ENCODE measurements around the gene VLDLR. TPM values are rescaled to one million over a fixed set of nuclear protein-coding genes. Genes with fewer than 3 reads are reported as not detected.
A peak's percentile ranks its signal among the peaks of the same experiment; 100 is the strongest.

The VLDLR gene
- total and polyA plus RNA-seq, 4 donors = 28.5 to 35.4 (median 32.5) TPM

DNA sequence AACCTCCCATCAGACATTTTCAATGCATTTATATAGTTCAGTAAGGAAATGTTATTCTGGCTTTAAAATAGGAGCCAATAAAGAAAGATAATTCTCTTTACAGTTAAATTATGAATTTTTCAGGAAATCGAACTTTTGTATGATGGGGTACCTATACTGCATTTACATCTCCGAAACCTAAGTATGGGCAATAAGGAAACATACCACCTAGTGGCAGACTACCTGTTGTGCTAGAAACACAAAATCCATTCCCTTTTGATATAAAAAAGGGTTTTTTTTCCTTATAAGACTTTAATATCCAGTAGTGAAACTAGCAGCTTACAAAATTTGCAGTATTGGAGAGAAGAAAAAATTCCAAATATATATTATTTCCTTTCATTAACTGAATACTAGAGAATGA lies 21.3 kb upstream of the VLDLR start:
- Histone ChIP-seq H3K4me3 (ENCODE audit: low read depth, low read length) (no peak overlapping the region), H3K27ac (ENCODE audit: low read depth, low read length) (no peak overlapping the region), H3K27me3 (ENCODE audit: control insufficient read depth, insufficient read depth, low read length) (no peaks in the 10 kb centered on the region), H3K36me3 (ENCODE audit: control insufficient read depth, insufficient read depth, low read length) (no peaks in the 10 kb centered on the region), H3K9me3 (ENCODE audit: control insufficient read depth, insufficient read depth, low read length) (no peaks in the 10 kb centered on the region), H3K4me1 (ENCODE audit: control insufficient read depth, insufficient read depth, low read length) (no peaks in the 10 kb centered on the region)
- DNase-seq (ENCODE audit: low read depth in 4 of 6, low spot score in 6 of 6) = no peak
- no CpG with 5 or more reads among the region's 2 CpGs for WGBS (ENCODE audit: insufficient coverage)

DNA sequence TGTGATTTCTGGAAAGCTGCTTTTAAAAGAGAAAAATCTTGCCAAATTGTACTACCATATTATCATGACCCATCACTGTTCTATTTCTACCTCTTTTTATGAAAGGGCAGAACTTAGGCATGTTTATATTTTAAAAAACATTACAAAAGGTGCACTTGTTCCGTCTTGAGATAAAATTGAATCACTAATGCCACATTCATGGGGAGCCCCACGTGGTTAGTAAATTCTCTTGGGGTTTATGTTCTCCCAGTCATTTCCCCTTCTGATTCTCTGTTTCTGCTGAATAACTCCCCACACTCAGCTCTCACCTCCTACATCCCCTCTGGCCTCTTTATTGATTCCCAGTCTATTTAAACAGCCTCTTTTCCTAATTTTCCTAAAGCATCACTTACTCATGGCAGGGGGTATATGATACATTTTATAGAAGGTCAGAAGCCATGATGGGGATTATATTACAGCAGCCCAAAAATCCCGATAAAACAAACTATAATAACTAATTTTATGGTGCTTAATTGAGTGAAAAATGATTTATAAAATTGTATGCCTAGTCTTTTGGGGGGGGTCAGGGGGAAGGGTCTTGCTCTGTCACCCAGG lies 19.7 kb upstream of the VLDLR start:
- no peaks in the 10 kb centered on the region for H3K36me3 ChIP-seq (ENCODE audit: control insufficient read depth, insufficient read depth, low read length)
- DNase-seq (ENCODE audit: low read depth in 4 of 6, low spot score in 6 of 6) = no peak
- no peaks in the 10 kb centered on the region for H3K9me3 ChIP-seq (ENCODE audit: control insufficient read depth, insufficient read depth, low read length)
- no peaks in the 10 kb centered on the region for H3K27me3 ChIP-seq (ENCODE audit: control insufficient read depth, insufficient read depth, low read length)
- 88% methylated on average over 1 of the region's 3 CpGs for WGBS (ENCODE audit: insufficient coverage)
- no peaks in the 10 kb centered on the region for H3K4me1 ChIP-seq (ENCODE audit: control insufficient read depth, insufficient read depth, low read length)
- no peak overlapping the region for H3K27ac ChIP-seq (ENCODE audit: low read depth, low read length)
- no peak overlapping the region for H3K4me3 ChIP-seq (ENCODE audit: low read depth, low read length)

DNA sequence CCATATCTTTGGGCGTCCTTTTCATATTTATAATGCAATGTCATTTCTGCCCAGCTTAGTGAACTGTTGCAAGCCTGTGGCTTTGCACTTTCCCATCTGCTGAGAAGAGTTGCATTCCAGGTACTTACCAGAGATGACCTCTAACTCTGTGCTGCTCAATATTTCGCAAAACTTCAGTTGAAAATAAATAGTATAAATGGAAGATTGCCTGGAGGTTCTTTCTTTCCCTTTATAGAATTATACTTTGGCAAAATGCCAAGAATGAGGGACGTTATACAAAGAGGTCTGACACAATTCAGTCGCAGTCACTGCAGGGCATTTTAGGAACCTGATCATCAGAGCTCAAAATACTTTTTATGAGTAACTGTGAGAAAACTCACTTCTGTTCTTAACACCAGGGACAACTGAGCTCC lies 18.9 kb upstream of the VLDLR start:
- Histone ChIP-seq H3K4me1 (ENCODE audit: control insufficient read depth, insufficient read depth, low read length) (no peaks in the 10 kb centered on the region), H3K4me3 (ENCODE audit: low read depth, low read length) (no peak overlapping the region), H3K27me3 (ENCODE audit: control insufficient read depth, insufficient read depth, low read length) (no peaks in the 10 kb centered on the region), H3K27ac (ENCODE audit: low read depth, low read length) (no peak overlapping the region), H3K36me3 (ENCODE audit: control insufficient read depth, insufficient read depth, low read length) (no peaks in the 10 kb centered on the region), H3K9me3 (ENCODE audit: control insufficient read depth, insufficient read depth, low read length) (no peaks in the 10 kb centered on the region)
- peak in 1 of 6 donors; percentile 20 for DNase-seq (ENCODE audit: low read depth in 4 of 6, low spot score in 6 of 6)
- 80% methylated on average over 2 of the region's 4 CpGs for WGBS (ENCODE audit: insufficient coverage)

DNA sequence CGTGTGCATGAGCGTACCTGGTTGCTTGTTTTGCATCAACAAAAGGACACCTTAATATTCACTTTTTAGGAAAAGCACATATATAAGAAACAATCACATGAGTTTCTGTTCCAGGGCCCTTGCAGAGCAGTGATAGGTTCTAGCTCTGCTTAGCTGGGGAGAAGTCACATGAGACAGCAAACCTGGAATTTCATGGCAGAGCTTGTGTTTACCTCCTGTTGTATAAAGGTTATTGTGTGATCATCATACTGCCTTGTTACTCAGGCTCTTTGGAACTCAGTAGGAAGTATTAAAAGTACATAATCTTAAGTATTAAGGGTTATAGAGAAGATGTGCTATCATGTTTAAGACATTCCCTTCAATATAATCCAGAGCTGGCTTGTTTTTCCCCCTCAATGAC lies 18.0 kb upstream of the VLDLR start:
- Histone ChIP-seq H3K36me3 (ENCODE audit: control insufficient read depth, insufficient read depth, low read length) (no peaks in the 10 kb centered on the region), H3K4me1 (ENCODE audit: control insufficient read depth, insufficient read depth, low read length) (no peaks in the 10 kb centered on the region), H3K4me3 (ENCODE audit: low read depth, low read length) (no peak overlapping the region), H3K27ac (ENCODE audit: low read depth, low read length) (no peak overlapping the region), H3K27me3 (ENCODE audit: control insufficient read depth, insufficient read depth, low read length) (no peaks in the 10 kb centered on the region), H3K9me3 (ENCODE audit: control insufficient read depth, insufficient read depth, low read length) (no peaks in the 10 kb centered on the region)
- no CpG with 5 or more reads among the region's 2 CpGs for WGBS (ENCODE audit: insufficient coverage)
- DNase-seq (ENCODE audit: low read depth in 4 of 6, low spot score in 6 of 6) = no peak

DNA sequence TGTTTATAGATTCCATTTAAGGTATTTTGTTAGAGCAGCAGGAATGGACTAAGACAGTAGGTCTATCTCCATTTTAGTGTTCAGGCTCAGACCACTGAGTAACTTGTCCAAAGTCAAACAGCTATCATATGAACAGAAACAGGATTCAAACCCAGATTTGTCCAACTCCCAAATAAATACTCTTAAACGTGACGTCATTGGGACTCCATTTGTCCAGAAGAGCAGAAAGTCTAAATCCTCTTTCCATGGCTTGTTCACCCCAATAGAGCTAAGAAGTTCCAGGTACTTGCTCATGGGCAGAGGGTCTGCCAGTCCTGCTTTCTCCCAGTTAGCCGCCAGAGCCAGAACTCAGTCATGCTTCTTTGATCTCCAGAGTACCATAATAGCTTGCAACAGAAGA lies 16.3 kb upstream of the VLDLR start:
- H3K9me3 ChIP-seq (ENCODE audit: control insufficient read depth, insufficient read depth, low read length) = no peaks in the 10 kb centered on the region
- 97% methylated on average over 3 of the region's 3 CpGs for WGBS (ENCODE audit: insufficient coverage)

DNA sequence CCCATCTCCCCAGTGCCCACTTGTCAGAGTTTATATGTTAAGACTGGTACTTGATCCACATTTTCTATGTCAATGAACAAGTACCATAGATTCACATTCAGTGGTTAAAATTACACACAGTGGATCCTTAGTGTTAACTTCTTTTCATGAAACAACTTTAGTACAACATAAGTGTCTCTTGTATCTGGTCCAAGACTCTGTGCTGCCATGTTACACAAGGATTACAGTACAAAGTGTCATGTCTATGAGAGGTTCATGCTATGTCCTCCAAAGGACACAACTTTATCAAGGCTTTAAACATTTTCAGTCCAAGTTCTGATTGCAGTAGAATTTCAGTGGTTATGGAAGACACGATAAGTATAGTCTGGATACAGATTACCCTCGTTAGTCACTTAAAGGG lies 13.3 kb upstream of the VLDLR start:
- no peak overlapping the region for H3K4me3 ChIP-seq (ENCODE audit: low read depth, low read length)
- 84% methylated on average over 2 of the region's 2 CpGs for WGBS (ENCODE audit: insufficient coverage)

More for the DNA sequence above, 16.3 kb upstream of the VLDLR start:
- H3K27me3 ChIP-seq (ENCODE audit: control insufficient read depth, insufficient read depth, low read length) = no peaks in the 10 kb centered on the region
- H3K27ac ChIP-seq (ENCODE audit: low read depth, low read length) = no peak overlapping the region
- no peak for DNase-seq (ENCODE audit: low read depth in 4 of 6, low spot score in 6 of 6)
- H3K4me3 ChIP-seq (ENCODE audit: low read depth, low read length) = no peak overlapping the region
- H3K36me3 ChIP-seq (ENCODE audit: control insufficient read depth, insufficient read depth, low read length) = no peaks in the 10 kb centered on the region
- no peaks in the 10 kb centered on the region for H3K4me1 ChIP-seq (ENCODE audit: control insufficient read depth, insufficient read depth, low read length)

DNA sequence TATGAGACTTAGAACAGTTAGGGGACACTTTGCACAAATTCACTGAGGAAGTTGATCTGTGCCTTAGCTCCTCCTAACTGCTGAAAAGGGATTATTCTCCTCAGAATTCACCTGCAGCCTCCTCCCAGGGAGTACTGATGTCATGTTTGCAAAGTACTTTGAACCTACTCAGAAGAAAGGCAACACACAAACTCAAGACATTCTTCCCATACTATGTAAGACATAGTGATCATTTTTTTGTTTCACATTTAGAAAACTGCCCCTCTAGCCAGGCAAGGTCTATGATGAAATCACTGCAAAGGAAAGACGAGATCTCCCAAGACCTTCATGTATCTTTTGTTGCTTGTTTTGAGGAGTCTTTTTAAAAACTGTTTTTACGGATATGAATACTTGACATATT lies 10.6 kb upstream of the VLDLR start:
- Histone ChIP-seq H3K27ac (ENCODE audit: low read depth, low read length) (no peak overlapping the region), H3K4me3 (ENCODE audit: low read depth, low read length) (no peak overlapping the region), H3K36me3 (ENCODE audit: control insufficient read depth, insufficient read depth, low read length) (no peaks in the 10 kb centered on the region), H3K4me1 (ENCODE audit: control insufficient read depth, insufficient read depth, low read length) (no peaks in the 10 kb centered on the region), H3K27me3 (ENCODE audit: control insufficient read depth, insufficient read depth, low read length) (no peaks in the 10 kb centered on the region), H3K9me3 (ENCODE audit: control insufficient read depth, insufficient read depth, low read length) (no peaks in the 10 kb centered on the region)
- no peak for DNase-seq (ENCODE audit: low read depth in 4 of 6, low spot score in 6 of 6)
- no CpG with 5 or more reads among the region's 2 CpGs for WGBS (ENCODE audit: insufficient coverage)

More for the DNA sequence above, 13.3 kb upstream of the VLDLR start:
- Histone ChIP-seq H3K4me1 (ENCODE audit: control insufficient read depth, insufficient read depth, low read length) (no peaks in the 10 kb centered on the region), H3K36me3 (ENCODE audit: control insufficient read depth, insufficient read depth, low read length) (no peaks in the 10 kb centered on the region), H3K9me3 (ENCODE audit: control insufficient read depth, insufficient read depth, low read length) (no peaks in the 10 kb centered on the region), H3K27ac (ENCODE audit: low read depth, low read length) (no peak overlapping the region), H3K27me3 (ENCODE audit: control insufficient read depth, insufficient read depth, low read length) (no peaks in the 10 kb centered on the region)
- no peak for DNase-seq (ENCODE audit: low read depth in 4 of 6, low spot score in 6 of 6)

DNA sequence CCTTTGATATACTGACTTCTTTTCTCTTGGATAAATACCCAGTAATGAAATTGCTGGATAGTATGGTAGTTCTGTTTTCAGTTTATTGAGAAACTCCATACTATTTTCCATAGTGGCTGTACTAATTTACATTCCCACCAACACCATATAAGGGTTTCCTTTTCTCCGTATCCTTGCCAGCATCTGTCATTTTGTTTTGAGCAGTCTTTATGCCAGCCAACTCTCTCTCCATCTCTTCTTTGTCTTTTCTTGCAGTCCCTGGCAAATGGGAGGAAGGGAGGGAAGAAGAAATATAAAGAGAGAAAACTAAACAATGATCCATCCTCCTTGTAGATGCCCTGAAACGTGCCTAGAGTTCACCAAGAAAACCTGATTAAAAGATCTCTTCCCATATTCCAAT lies 9.6 kb upstream of the VLDLR start:
- DNase-seq (ENCODE audit: low read depth in 4 of 6, low spot score in 6 of 6) = peak in 1 of 6 donors; percentile 59
- H3K27me3 ChIP-seq (ENCODE audit: control insufficient read depth, insufficient read depth, low read length) = no peaks in the 10 kb centered on the region
- no CpG with 5 or more reads among the region's 2 CpGs for WGBS (ENCODE audit: insufficient coverage)
- no peak overlapping the region for H3K4me3 ChIP-seq (ENCODE audit: low read depth, low read length)
- H3K4me1 ChIP-seq (ENCODE audit: control insufficient read depth, insufficient read depth, low read length) = no peaks in the 10 kb centered on the region
- H3K9me3 ChIP-seq (ENCODE audit: control insufficient read depth, insufficient read depth, low read length) = no peaks in the 10 kb centered on the region
- H3K27ac ChIP-seq (ENCODE audit: low read depth, low read length) = no peak overlapping the region
- no peaks in the 10 kb centered on the region for H3K36me3 ChIP-seq (ENCODE audit: control insufficient read depth, insufficient read depth, low read length)

DNA sequence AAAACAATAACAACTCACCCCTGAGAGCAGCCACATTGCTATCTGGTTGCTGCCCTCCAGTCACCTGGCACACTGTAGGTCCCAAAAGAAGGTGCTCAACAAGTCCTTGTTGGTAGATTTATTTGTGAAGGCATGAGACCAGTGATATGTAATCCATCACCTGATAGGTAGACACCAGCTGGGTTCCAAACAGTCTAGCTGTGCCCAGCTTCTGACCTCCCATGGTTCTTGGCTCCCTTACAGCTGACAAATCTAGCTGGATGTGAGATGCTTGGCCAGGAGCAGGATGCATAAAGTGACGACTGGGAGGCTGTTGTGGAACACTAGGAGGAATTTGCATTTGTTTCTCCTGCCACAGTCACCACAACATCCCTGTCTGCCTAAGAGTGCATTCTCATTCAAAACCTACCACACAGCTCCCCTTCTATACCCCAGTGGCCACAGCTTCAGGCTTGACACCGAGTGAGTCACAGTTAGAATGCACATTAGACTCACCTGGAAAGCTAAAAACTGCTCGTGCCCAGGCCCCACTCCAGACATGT lies 7.8 kb upstream of the VLDLR start:
- H3K27me3 ChIP-seq (ENCODE audit: control insufficient read depth, insufficient read depth, low read length) = no peaks in the 10 kb centered on the region
- no peaks in the 10 kb centered on the region for H3K4me1 ChIP-seq (ENCODE audit: control insufficient read depth, insufficient read depth, low read length)
- no peak overlapping the region for H3K27ac ChIP-seq (ENCODE audit: low read depth, low read length)
- H3K9me3 ChIP-seq (ENCODE audit: control insufficient read depth, insufficient read depth, low read length) = no peaks in the 10 kb centered on the region
- no peaks in the 10 kb centered on the region for H3K36me3 ChIP-seq (ENCODE audit: control insufficient read depth, insufficient read depth, low read length)
- WGBS (ENCODE audit: insufficient coverage) = 17% methylated on average over 2 of the region's 3 CpGs
- no peak overlapping the region for H3K4me3 ChIP-seq (ENCODE audit: low read depth, low read length)
- DNase-seq (ENCODE audit: low read depth in 4 of 6, low spot score in 6 of 6) = peak in 2 of 6 donors; percentile 21 to 48

DNA sequence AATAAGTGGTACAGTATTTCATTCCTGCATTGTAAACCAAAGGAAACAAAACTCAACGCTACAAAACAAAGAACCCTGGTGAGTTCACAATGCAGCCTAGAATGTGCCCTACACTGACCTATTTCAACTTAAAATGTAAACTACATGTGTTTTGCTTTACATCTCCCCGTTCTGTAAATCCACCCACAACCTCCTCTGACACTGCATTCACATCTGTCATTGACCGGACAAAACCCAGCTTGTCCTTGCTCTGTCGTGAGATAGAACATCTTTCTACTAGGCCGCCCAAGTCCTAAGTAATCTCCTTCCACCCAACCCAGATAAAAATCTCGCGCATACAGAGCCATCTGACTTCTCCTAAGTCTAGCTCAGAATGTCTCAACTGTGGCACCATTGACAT lies 6.1 kb upstream of the VLDLR start:
- Histone ChIP-seq H3K36me3 (ENCODE audit: control insufficient read depth, insufficient read depth, low read length) (no peaks in the 10 kb centered on the region), H3K27me3 (ENCODE audit: control insufficient read depth, insufficient read depth, low read length) (no peaks in the 10 kb centered on the region), H3K27ac (ENCODE audit: low read depth, low read length) (no peak overlapping the region), H3K9me3 (ENCODE audit: control insufficient read depth, insufficient read depth, low read length) (no peaks in the 10 kb centered on the region), H3K4me3 (ENCODE audit: low read depth, low read length) (no peak overlapping the region), H3K4me1 (ENCODE audit: control insufficient read depth, insufficient read depth, low read length) (no peaks in the 10 kb centered on the region)
- WGBS (ENCODE audit: insufficient coverage) = 82% methylated on average over 7 of the region's 7 CpGs
- DNase-seq (ENCODE audit: low read depth in 4 of 6, low spot score in 6 of 6) = no peak
